HUDEP-2 (cell line): Measurements from ENCODE around the gene SLC28A1.
"Not testable (repeated sequence)": the region's sequence is repeated elsewhere in the genome, so short reads cannot be mapped to it uniquely, and the experiment has no call there.

Experiments used
- DNase-seq, 76 experiments: peaks; one replicate each; lab custom pipeline; 2025; ENCODE audit not compliant: unreplicated experiment in 76 of 76; lab: John Stamatoyannopoulos, UW

Gene SLC28A1

DNA sequence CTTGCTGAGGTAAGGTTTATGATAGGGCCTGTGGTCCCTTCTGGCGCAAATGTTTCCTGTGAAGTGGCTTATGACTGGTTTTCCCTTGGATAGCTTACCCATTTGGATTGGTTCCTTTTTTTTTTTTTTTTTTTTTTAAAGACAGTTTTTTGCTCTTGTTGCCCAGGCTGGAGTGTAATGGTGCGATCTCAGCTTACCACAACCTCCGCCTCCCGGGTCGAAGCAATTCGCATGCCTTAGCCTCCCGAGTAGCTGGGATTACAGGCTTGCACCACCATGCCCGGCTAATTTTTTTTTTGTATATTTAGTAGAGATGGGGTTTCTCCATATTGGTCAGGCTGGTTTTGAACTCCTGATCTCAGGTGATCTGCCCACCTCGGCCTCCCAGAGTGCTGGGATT is 102.9 kb downstream of the SLC28A1 start:
- not testable (repeated sequence) for DNase-seq

DNA sequence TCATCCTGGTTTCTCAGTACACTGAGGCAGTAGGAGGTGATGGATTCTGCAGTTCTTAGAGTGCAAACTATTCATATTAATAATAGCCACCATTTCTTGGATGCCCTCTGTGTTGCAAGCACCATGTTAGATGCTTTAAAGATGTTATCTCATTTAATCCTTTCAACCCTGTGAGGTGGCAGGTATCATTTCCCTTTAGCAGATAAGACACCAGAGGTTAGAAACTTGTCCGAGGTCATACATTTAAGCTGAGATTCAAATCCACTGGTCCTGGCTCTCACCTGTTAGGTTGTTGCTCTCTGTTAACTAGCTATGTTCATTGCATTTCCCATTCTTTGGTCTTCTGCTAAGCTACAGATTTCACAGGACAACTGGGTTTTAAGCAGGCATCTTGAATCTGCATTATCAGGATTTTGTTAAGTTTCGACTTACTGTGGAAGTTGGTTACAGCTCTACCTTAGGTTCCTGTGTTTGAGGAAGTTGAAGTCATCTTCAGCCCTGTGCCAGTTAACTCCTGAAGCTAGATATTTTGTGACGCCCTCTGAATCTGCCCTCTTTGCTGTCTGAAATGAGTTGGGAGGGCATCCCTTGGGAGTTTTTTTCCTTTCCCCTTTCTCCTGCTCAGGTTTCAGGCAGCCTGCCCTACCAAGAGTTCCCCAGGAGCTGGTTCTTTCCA is 103.6 kb downstream of the SLC28A1 start:
- no peak for DNase-seq

DNA sequence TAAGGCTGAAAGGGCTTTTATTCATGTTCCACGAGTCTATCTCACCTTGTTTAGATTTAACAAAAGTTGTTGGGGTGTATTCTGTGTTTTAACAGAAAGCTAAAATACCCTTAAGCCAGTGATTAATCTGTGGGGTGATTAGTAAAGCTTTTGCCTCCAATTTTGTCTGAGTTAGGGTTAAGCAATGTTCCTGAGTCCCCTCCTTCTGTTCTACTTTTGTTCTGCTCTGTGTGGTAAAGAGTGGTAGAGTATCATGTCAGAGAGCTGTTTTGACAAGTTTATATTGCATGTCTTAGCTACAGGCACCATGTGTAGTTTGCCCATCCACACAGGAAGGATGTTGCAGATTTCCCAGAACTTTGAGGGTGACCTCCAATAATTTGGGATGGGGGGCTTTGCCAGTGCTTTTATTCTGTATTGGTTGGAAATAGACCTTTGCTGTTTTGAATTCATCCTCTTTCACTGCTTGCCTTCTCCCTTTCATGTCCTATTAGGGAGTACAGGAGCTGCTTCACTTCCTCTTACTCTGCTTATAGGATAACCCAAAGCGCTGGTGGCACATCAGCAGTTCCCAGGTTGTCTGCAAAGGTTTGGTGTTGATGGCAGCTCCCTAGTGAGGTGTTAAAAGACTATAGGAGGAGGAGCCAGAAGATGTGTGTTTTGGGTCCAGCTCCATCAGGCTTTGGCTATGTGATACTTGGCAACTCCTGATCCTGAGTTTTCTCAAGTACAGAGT is 104.6 kb downstream of the SLC28A1 start:
- no peak for DNase-seq

DNA sequence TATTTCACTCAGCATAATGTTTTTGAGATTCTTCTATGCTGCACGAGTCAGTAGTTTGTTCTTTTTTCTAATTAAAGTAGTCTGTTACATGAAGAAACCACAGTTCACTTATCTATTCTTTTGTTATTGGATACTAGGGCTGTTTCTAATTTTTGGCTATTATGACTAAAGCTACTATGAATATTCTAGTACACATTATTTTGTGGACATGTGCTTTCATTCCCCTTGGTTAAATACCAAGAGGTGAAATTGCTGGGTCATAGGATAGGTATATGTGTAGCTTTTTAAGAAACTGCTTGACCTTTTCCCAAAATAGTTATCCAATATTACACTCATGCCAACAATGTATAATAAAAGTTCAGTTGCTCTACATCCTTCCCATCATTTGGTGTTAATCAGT is 106.0 kb downstream of the SLC28A1 start:
- DNase-seq, result no peak

DNA sequence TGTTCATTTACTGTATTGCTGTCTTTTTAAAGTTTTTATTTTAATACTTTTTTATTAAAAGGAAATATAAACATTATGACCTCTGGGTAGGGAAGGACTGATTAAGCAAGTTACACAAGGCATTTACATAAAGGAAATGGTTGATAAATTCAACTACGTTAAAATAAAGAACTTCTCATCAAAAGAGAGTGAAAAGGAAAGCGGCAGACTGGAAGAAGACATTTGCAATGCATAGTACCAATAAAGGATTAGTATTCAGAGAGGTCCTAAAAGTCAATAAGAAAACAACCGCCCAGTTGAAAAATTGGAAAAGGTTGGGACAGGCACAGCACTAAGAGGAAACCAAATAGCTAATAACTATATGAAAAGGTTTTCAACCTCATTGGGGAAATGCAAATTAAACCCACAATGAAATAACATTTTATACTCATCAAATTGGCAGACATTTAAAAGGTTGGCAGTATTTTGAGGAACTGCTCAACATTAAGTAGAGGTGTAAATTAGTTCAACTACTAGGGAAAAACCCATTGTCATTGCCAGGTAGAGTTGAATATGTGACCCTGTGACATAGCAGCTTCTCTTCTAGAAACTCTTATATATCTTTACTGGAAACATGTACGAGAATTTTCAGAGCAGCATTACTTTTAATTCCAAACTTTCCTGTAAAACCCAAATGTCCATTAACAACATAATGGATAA is 106.7 kb downstream of the SLC28A1 start:
- DNase-seq, result no peak

GRCh38 chr15:84992157-84992944 is 107.9 kb downstream of the SLC28A1 start:
- peak in 5 of 76 experiments; percentile 7 to 24 (median 12) for DNase-seq
